ENCODE results near the gene GPNMB. TPM values are rescaled to one million over a fixed set of nuclear protein-coding genes. Genes with fewer than 3 reads are reported as not detected.

Gene GPNMB
- total and polyA plus RNA-seq, 2 of the 13 experiments (the other 11 are each of a cell fraction or from before 2014, with no cell fraction given) = 1.1 to 1.6 TPM

GRCh38 chr7:23275912-23276311 lies 29.3 kb downstream of the GPNMB start:
- CTCF ChIA-PET (ENCODE audit: low intra/inter-chr PET ratio, low total read pairs) = no interaction called here
- ATAC-seq (no peak), DNase-seq (ENCODE audit: low spot score) (no peak), FAIRE-seq (no peak)
- Histone ChIP-seq H3K79me2 (ENCODE audit: insufficient read depth, low read length) (no peaks in the 10 kb centered on the region), H3K4me3 (replicated peaks in 1 of 3; ENCODE audit: insufficient read depth in 1 of 3, low read depth in 2 of 3, low read length in 3 of 3) (no peak overlapping the region), H3K27me3 (ENCODE audit: control insufficient read depth in 1 of 2, insufficient read depth in 2 of 2, low read length in 2 of 2) (no peaks in the 10 kb centered on the region), H3K36me3 (replicated peaks in 1 of 2; ENCODE audit: control insufficient read depth in 1 of 2, insufficient read depth in 2 of 2, low read length in 2 of 2) (no peaks in the 10 kb centered on the region), H3K9ac (ENCODE audit: insufficient read depth, low read depth, low read length) (no peak overlapping the region), H3K4me1 (ENCODE audit: insufficient read depth, low read length) (peaks cover 44% of the 10 kb centered on the region), H3K27ac (ENCODE audit: extremely low read length, insufficient read depth, low read length) (no peak overlapping the region), H3K9me3 (ENCODE audit: low read length) (no peaks in the 10 kb centered on the region), H3K4me2 (ENCODE audit: low read depth, low read length) (no peak overlapping the region), H2AFZ (ENCODE audit: low read length) (no peak overlapping the region), H4K20me1 (ENCODE audit: insufficient read depth, low read length) (no peaks in the 10 kb centered on the region)
- POLR2A ChIA-PET = interaction anchor here (1.3 kb wide), 1 partner anchor 18 kb away, joined by 4 read pairs; no protein-coding TSS in a partner anchor
- in situ Hi-C loops (cut with HindIII; ENCODE audit: extremely low pct_ligation_motif_present, low pct_unique_long_range_greater_than_20kb) (loop anchor here (10.0 kb wide), 1 partner anchor 249 kb away; no protein-coding TSS in a partner anchor), intact Hi-C loops (cut with micrococcal nuclease; ENCODE audit: unreplicated experiment) (loop anchor here (10.0 kb wide), 1 partner anchor 159 kb away; no protein-coding TSS in a partner anchor)
- WGBS (ENCODE audit: low lambda C conversion rate) = 94% methylated on average over 5 of the region's 5 CpGs
- no peak for TF ChIP-seq ZNF337 (CRISPR knock-in tag; IDR thresholded peaks at IDR 0.05; ENCODE audit: borderline replicate concordance, low read depth)
- TF ChIP-seq, protein P1, sequence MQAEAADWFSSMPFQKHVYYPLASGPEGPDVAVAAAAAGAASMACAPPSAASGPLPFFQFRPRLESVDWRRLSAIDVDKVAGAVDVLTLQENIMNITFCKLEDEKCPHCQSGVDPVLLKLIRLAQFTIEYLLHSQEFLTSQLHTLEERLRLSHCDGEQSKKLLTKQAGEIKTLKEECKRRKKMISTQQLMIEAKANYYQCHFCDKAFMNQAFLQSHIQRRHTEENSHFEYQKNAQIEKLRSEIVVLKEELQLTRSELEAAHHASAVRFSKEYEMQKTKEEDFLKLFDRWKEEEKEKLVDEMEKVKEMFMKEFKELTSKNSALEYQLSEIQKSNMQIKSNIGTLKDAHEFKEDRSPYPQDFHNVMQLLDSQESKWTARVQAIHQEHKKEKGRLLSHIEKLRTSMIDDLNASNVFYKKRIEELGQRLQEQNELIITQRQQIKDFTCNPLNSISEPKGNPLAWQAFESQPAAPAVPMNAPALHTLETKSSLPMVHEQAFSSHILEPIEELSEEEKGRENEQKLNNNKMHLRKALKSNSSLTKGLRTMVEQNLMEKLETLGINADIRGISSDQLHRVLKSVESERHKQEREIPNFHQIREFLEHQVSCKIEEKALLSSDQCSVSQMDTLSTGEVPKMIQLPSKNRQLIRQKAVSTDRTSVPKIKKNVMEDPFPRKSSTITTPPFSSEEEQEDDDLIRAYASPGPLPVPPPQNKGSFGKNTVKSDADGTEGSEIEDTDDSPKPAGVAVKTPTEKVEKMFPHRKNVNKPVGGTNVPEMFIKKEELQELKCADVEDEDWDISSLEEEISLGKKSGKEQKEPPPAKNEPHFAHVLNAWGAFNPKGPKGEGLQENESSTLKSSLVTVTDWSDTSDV (CRISPR knock-in tag; IDR thresholded peaks at IDR 0.05) = no peak
- no peak for TF ChIP-seq TFDP1 (CRISPR knock-in tag; IDR thresholded peaks at IDR 0.05; ENCODE audit: borderline replicate concordance)
- TF ChIP-seq ZBTB7A (CRISPR knock-in tag; IDR thresholded peaks at IDR 0.05) = no peak
- no peak for TF ChIP-seq ZXDC (CRISPR knock-in tag; IDR thresholded peaks at IDR 0.05)
- TF ChIP-seq ZNF749 (CRISPR knock-in tag; IDR thresholded peaks at IDR 0.05; ENCODE audit: borderline replicate concordance) = no peak
- TF ChIP-seq ZNF558 (CRISPR knock-in tag; IDR thresholded peaks at IDR 0.05; ENCODE audit: borderline replicate concordance) = no peak
- no TSS peak for BruUV-seq (replicated peaks)

All from HepG2 (cell line).